Measurements from ENCODE around the gene IRF2BPL.

GRCh38 chr14:77036484-77037214, 8.1 kb upstream of the IRF2BPL start:
- TF ChIP-seq CEBPB (IDR thresholded peaks at IDR 0.05; ENCODE audit: low read depth, low read length) (no peak), GABPA (IDR thresholded peaks at IDR 0.05; ENCODE audit: borderline replicate concordance, insufficient read depth, low read length) (no peak), SP2 (IDR thresholded peaks at IDR 0.05; ENCODE audit: low read length) (no peak), CHD1 (IDR thresholded peaks at IDR 0.05; ENCODE audit: low read depth, low read length) (no peak), RFX5 (IDR thresholded peaks at IDR 0.05; ENCODE audit: borderline replicate concordance, low read depth, low read length) (no peak), POLR2A (IDR thresholded peaks at IDR 0.05; ENCODE audit: control extremely low read depth in 1 of 2, low read depth in 2 of 2, low read length in 2 of 2) (no peak), CTCF (IDR thresholded peaks at IDR 0.05; ENCODE audit: control extremely low read depth in 1 of 3, insufficient read depth in 1 of 3, low read depth in 1 of 3, low read length in 3 of 3) (no peak), POLR2AphosphoS5 (IDR thresholded peaks at IDR 0.05; ENCODE audit: low read depth, low read length) (no peak), ATF2 (IDR thresholded peaks at IDR 0.05; ENCODE audit: low read length) (no peak), RBBP5 (IDR thresholded peaks at IDR 0.05; ENCODE audit: borderline replicate concordance, low read depth, low read length) (no peak), CHD2 (IDR thresholded peaks at IDR 0.05; ENCODE audit: low read length) (no peak), ZNF274 (IDR thresholded peaks at IDR 0.05; ENCODE audit: borderline replicate concordance, extremely low read depth, low read length) (no peak)
